ENCODE measurements around the gene FOXE3. TPM values are rescaled to one million over a fixed set of nuclear protein-coding genes. Genes with fewer than 3 reads are reported as not detected.

The FOXE3 gene
- total and polyA plus RNA-seq, 2 of the 8 experiments (the other 6 are each of a cell fraction or from before 2014, with no cell fraction given): 0.18 TPM; not detected in 1

GRCh38 chr1:47436304-47436978 lies 20.4 kb downstream of the FOXE3 start:
- H3K23me2 ChIP-seq (ENCODE audit: low read depth, low read length): peaks cover 14% of the 10 kb centered on the region; the same call in 1 of the 2 replicates
- no peak overlapping the region for H3K23ac ChIP-seq (ENCODE audit: insufficient read length)
- no peak overlapping the region for H2BK120ac ChIP-seq (replicated peaks; ENCODE audit: low read depth, low read length)
- H3K36me3 ChIP-seq (ENCODE audit: control insufficient read depth in 2 of 4, insufficient read depth in 4 of 4, low read length in 3 of 4): peaks cover 0 to 10% (median 0%) of the 10 kb centered on the region in 4 experiments; a peak in 1 of 8 replicates
- H2BK12ac ChIP-seq (ENCODE audit: low read depth, low read length): no peak overlapping the region
- peak overlapping the region in 2 of 4 experiments; percentile 13 to 65; a peak in 5 of 8 replicates for H3K4me3 ChIP-seq (ENCODE audit: extremely low read depth in 1 of 4, insufficient read depth in 2 of 4, low read depth in 3 of 4, low read length in 4 of 4)
- no peak overlapping the region for H2BK5ac ChIP-seq (ENCODE audit: low read depth, low read length)
- H4K91ac ChIP-seq (replicated peaks; ENCODE audit: insufficient read length, low read length): no peak overlapping the region
- no peak overlapping the region for H2BK20ac ChIP-seq (ENCODE audit: low read length)
- peak overlapping the region; percentile 61 to 78 for H3K4me2 ChIP-seq (ENCODE audit: insufficient read depth in 1 of 2, low read depth in 2 of 2, low read length in 2 of 2)
- no peak overlapping the region for H3K27ac ChIP-seq (ENCODE audit: low read depth, low read length)
- no peaks in the 10 kb centered on the region for H3K79me2 ChIP-seq (ENCODE audit: control insufficient read depth in 1 of 2, insufficient read depth in 2 of 2, low read length in 2 of 2)
- H3K56ac ChIP-seq (replicated peaks; ENCODE audit: insufficient read length, low read depth, low read length): no peak overlapping the region
- no peak overlapping the region for H4K5ac ChIP-seq (ENCODE audit: insufficient read length, low read depth, low read length)
- H2AFZ ChIP-seq (ENCODE audit: low read length): no peak overlapping the region
- FAIRE-seq: no peak
- peak overlapping the region; percentile 8; the same call in 1 of the 2 replicates for H2BK15ac ChIP-seq (ENCODE audit: low read length)
- no peak overlapping the region for H4K8ac ChIP-seq (ENCODE audit: extremely low read depth, insufficient read depth, low read length)
- ChIA-PET POLR2A (ENCODE audit: partially characterized antibody) (interaction anchor here (1.0 to 1.1 kb wide), 2 partner anchors 12 to 13 kb away, joined by 3 to 4 read pairs; no protein-coding TSS in a partner anchor), CTCF (ENCODE audit: partially characterized antibody) (interaction anchor here (0.5 to 9.7 kb wide), 40 partner anchors 10 to 446 kb away, joined by 3 to 140 read pairs (median 5); partner anchors contain the start of genes CMPK1 and FOXE3)
- H3K14ac ChIP-seq (ENCODE audit: insufficient read length): no peak overlapping the region
- WGBS, 2 experiments (ENCODE audit: extremely low coverage in 1 of 2, insufficient coverage in 1 of 2, insufficient read length in 1 of 2, insufficient replicate concordance in 2 of 2, low coverage in 1 of 2, low lambda C conversion rate in 2 of 2, missing lambda C conversion rate in 1 of 2): 5% methylated on average over 22 of the region's 23 CpGs; no CpG with 5 or more reads in 1 of the 2 experiments
- H3K18ac ChIP-seq (ENCODE audit: extremely low read depth, low read length): 0 out of 2 replicates have a peak overlapping the region, but pooled peaks have one; percentile 38
- peaks cover 12 to 28% of the 10 kb centered on the region in 2 experiments for H4K20me1 ChIP-seq (replicated peaks in 1 of 2; ENCODE audit: control insufficient read depth in 1 of 2, insufficient read depth in 2 of 2, low read length in 2 of 2)
- peak; percentile 58 to 90 for DNase-seq (ENCODE audit: low read depth in 1 of 2, low spot score in 2 of 2)
- no peak overlapping the region for H2AK5ac ChIP-seq (ENCODE audit: low read depth, low read length)
- no peaks in the 10 kb centered on the region; a peak in 1 of 4 replicates for H3K9me3 ChIP-seq (ENCODE audit: insufficient read depth in 2 of 2, low read depth in 1 of 2, low read length in 1 of 2)
- H3K9ac ChIP-seq (replicated peaks in 1 of 4; ENCODE audit: extremely low read depth in 1 of 4, low read depth in 3 of 4, low read length in 3 of 4): no peak overlapping the region
- no peaks in the 10 kb centered on the region for H3K79me1 ChIP-seq (ENCODE audit: low read depth, low read length)
- H3K27me3 ChIP-seq (replicated peaks in 1 of 4; ENCODE audit: control insufficient read depth in 3 of 4, extremely low read depth in 1 of 4, insufficient read depth in 3 of 4, low read length in 3 of 4): peaks cover 90 to 99% (median 95%) of the 10 kb centered on the region in 4 experiments
- H3K4me1 ChIP-seq (replicated peaks in 1 of 4; ENCODE audit: control insufficient read depth in 3 of 4, insufficient read depth in 4 of 4, low read length in 3 of 4): peaks cover 3 to 39% (median 18%) of the 10 kb centered on the region in 4 experiments
- no peak overlapping the region for H3K4ac ChIP-seq (replicated peaks; ENCODE audit: insufficient read length, low read depth, low read length)
- TF ChIP-seq ASH2L (IDR thresholded peaks at IDR 0.05; ENCODE audit: low read length): no peak
- TF ChIP-seq POLR2AphosphoS5 (IDR thresholded peaks at IDR 0.05; ENCODE audit: low read depth, low read length): no peak
- TF ChIP-seq ATF3 (IDR thresholded peaks at IDR 0.05; ENCODE audit: insufficient read depth, low read depth, low read length): 0 out of 2 replicates have a peak, but pooled peaks have one; percentile 31
- TF ChIP-seq CTCF (IDR thresholded peaks at IDR 0.05; ENCODE audit: control extremely low read depth in 1 of 3, insufficient read depth in 1 of 3, low read depth in 1 of 3, low read length in 3 of 3): peak in 2 of 3 experiments; percentile 93 to 99; a peak in 3 of 4 replicates
- no peak for TF ChIP-seq BRCA1 (IDR thresholded peaks at IDR 0.05; ENCODE audit: low read depth, low read length)
- no peak for TF ChIP-seq BACH1 (IDR thresholded peaks at IDR 0.05; ENCODE audit: low read length)
- peak; percentile 49 for TF ChIP-seq MAX (IDR thresholded peaks at IDR 0.05)
- TF ChIP-seq RAD21 (IDR thresholded peaks at IDR 0.05 in 1 of 2, conservative IDR thresholded peaks at IDR 0.05 in 1 of 2; ENCODE audit: low read depth in 2 of 2, low read length in 2 of 2): peak; percentile 67 to 76

Measured in H1 (cell line).